ENCODE results near the gene TBC1D19. TPM values are rescaled to one million over a fixed set of nuclear protein-coding genes. Genes with fewer than 3 reads are reported as not detected.
A peak's percentile ranks its signal among the peaks of the same experiment; 100 is the strongest.

Gene TBC1D19
- total and polyA plus RNA-seq, 2 donors from 2014 or later, result 10.8 to 19.1 TPM

DNA sequence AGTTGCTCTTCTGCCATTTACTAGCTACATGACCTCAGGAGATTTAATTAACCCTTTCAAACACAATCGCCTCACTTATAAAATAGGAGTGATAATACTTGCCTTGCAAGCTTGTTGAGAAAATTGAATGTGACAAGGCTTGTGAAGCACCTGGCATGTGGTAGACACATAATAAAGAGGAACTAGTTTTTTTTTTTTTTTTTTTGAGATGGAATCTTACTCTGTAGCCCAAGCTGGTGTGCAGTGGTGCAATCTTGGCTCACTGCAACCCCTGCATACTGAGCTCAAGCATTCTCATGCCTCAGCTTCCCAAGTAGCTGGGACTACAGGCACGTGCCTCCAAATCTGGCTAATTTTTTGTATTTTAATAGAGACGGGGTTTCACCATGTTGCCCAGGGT is 203.0 kb downstream of the TBC1D19 start:
- H3K36me3 ChIP-seq (ENCODE audit: control insufficient read depth in 2 of 3, insufficient read depth in 3 of 3, low read length in 3 of 3), result peaks cover 0 to 3% (median 0%) of the 10 kb centered on the region in 3 donors
- peaks cover 0 to 11% (median 0%) of the 10 kb centered on the region in 3 donors for H3K4me1 ChIP-seq (ENCODE audit: control insufficient read depth in 2 of 3, insufficient read depth in 2 of 3, low read depth in 1 of 3, low read length in 3 of 3)
- no peak overlapping the region for H3K4me3 ChIP-seq (ENCODE audit: low read length in 3 of 3)
- no peaks in the 10 kb centered on the region for H3K27me3 ChIP-seq (ENCODE audit: control insufficient read depth, insufficient read depth, low read length)
- FAIRE-seq (no peak), DNase-seq (no peak)
- no peak overlapping the region for H3K9ac ChIP-seq (ENCODE audit: low read length in 3 of 3)
- intact Hi-C loops (cut with DNase I), result no loop called here
- TF ChIP-seq, protein P1, sequence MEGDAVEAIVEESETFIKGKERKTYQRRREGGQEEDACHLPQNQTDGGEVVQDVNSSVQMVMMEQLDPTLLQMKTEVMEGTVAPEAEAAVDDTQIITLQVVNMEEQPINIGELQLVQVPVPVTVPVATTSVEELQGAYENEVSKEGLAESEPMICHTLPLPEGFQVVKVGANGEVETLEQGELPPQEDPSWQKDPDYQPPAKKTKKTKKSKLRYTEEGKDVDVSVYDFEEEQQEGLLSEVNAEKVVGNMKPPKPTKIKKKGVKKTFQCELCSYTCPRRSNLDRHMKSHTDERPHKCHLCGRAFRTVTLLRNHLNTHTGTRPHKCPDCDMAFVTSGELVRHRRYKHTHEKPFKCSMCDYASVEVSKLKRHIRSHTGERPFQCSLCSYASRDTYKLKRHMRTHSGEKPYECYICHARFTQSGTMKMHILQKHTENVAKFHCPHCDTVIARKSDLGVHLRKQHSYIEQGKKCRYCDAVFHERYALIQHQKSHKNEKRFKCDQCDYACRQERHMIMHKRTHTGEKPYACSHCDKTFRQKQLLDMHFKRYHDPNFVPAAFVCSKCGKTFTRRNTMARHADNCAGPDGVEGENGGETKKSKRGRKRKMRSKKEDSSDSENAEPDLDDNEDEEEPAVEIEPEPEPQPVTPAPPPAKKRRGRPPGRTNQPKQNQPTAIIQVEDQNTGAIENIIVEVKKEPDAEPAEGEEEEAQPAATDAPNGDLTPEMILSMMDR (IDR thresholded peaks at IDR 0.05; ENCODE audit: borderline replicate concordance, extremely low read depth, insufficient read depth), result no peak
- no peak overlapping the region for H3K27ac ChIP-seq (ENCODE audit: low read depth in 2 of 2, low read length in 2 of 2)
- H3K9me3 ChIP-seq (ENCODE audit: control insufficient read depth in 2 of 3, insufficient read depth in 1 of 3, low read length in 3 of 3), result no peaks in the 10 kb centered on the region

DNA sequence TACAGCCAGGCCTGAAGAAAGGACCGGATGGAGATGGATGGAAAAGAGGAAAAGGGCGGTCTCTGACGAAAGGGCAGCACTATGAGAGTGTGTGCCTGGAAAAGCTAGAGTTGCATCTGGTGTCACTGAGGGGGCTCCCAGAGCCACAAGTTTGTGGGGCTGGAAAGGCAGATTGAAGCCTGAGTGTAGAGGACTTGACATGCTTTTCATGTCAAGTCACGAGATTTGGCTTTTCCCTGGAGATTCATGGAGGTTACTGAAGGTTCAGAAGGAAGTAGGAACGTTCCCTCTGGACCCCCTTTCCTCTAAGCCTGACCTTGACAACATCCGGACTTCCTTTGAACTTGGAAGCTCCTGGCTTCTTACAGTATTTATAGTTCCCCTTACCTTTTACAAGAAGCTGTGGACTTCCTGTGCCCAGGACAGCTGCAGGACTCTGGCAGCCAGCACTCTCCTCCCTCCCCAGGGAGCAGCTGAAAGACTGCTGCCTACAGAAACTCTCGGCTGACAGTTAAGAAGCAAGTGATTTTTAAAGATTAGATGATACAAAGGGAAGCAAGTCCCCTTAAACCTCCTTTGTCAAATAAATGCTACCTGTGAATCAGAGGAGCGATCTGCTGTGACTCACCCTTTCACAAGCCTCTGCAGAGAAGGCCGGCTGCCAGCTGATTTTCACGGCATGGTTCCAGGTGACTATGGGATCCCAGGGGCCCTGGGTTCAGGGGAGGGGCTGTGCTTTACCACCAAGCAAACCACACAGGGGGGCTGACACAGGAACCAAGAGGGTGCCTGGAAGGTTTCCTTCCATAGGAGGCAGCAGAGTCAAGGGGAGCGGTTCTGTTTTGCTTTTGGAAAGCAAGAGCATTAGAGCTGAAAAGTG is 203.8 kb downstream of the TBC1D19 start:
- Histone ChIP-seq H3K4me1 (ENCODE audit: control insufficient read depth in 2 of 3, insufficient read depth in 2 of 3, low read depth in 1 of 3, low read length in 3 of 3) (peaks cover 0 to 11% (median 0%) of the 10 kb centered on the region in 3 donors), H3K27me3 (ENCODE audit: control insufficient read depth, insufficient read depth, low read length) (no peaks in the 10 kb centered on the region), H3K27ac (ENCODE audit: low read depth in 2 of 2, low read length in 2 of 2) (peak overlapping the region in 1 of 2 donors; percentile 20), H3K4me3 (ENCODE audit: low read length in 3 of 3) (no peak overlapping the region), H3K36me3 (ENCODE audit: control insufficient read depth in 2 of 3, insufficient read depth in 3 of 3, low read length in 3 of 3) (peaks cover 0 to 3% (median 0%) of the 10 kb centered on the region in 3 donors), H3K9ac (ENCODE audit: low read length in 3 of 3) (no peak overlapping the region), H3K9me3 (ENCODE audit: control insufficient read depth in 2 of 3, insufficient read depth in 1 of 3, low read length in 3 of 3) (no peaks in the 10 kb centered on the region)
- TF ChIP-seq, protein P1 (IDR thresholded peaks at IDR 0.05; ENCODE audit: borderline replicate concordance, extremely low read depth, insufficient read depth), result no peak
- DNase-seq (peak in 3 of 5 donors; percentile 22 to 81 (median 51)), FAIRE-seq (no peak)
- intact Hi-C loops (cut with DNase I), result no loop called here

DNA sequence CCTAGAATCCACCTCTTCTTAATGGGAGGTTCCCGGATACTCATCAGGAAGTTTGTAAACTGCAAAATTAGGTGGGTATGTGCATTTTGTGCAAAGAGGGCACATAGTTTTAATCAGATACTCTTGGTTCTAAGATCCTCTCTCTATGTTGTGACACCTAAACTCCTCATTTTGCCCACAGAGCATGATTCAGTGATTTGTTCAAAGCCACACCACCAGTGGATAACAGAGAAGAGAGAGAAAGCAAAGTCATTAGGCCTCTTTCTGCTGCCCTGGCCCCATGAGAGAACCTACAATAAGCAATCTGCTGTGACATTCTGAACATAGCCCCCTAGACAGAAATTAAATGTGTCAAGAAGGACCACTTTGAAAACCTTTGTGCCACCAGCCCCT is 204.5 kb downstream of the TBC1D19 start:
- H3K27me3 ChIP-seq (ENCODE audit: control insufficient read depth, insufficient read depth, low read length), result no peaks in the 10 kb centered on the region
- FAIRE-seq, result no peak
- intact Hi-C loops (cut with DNase I), result no loop called here
- no peak for DNase-seq
- H3K4me3 ChIP-seq (ENCODE audit: low read length in 3 of 3), result no peak overlapping the region
- TF ChIP-seq, protein P1 (IDR thresholded peaks at IDR 0.05; ENCODE audit: borderline replicate concordance, extremely low read depth, insufficient read depth), result no peak
- no peak overlapping the region for H3K9ac ChIP-seq (ENCODE audit: low read length in 3 of 3)
- no peaks in the 10 kb centered on the region for H3K36me3 ChIP-seq (ENCODE audit: control insufficient read depth in 2 of 3, insufficient read depth in 3 of 3, low read length in 3 of 3)
- no peaks in the 10 kb centered on the region for H3K9me3 ChIP-seq (ENCODE audit: control insufficient read depth in 2 of 3, insufficient read depth in 1 of 3, low read length in 3 of 3)
- peaks cover 0 to 11% (median 0%) of the 10 kb centered on the region in 3 donors for H3K4me1 ChIP-seq (ENCODE audit: control insufficient read depth in 2 of 3, insufficient read depth in 2 of 3, low read depth in 1 of 3, low read length in 3 of 3)
- no peak overlapping the region for H3K27ac ChIP-seq (ENCODE audit: low read depth in 2 of 2, low read length in 2 of 2)
